Motor neuron (in vitro differentiated cells): ENCODE measurements around the gene CENPO. TPM values are rescaled to one million over a fixed set of nuclear protein-coding genes. Genes with fewer than 3 reads are reported as not detected.

Source experiments
- ATAC-seq, 8 experiments: fragments of 200-7000 bp; cut with Tn5 transposase; replicated peaks in 6 of 8; 2 replicates each; pipeline ENCODE4 v1.8.0; 2021; ENCODE audit warnings: mild to moderate bottlenecking in 8 of 8, moderate library complexity in 8 of 8
- H3K27ac ChIP-seq, 2 donors: fragments of 250-450 bp; sonication (Bioruptor Pico); 2 replicates each; pipeline ENCODE4 v1.9.0; 2021; ENCODE audit warnings: antibody characterized with exemption in 2 of 2, mild to moderate bottlenecking in 2 of 2, moderate library complexity in 1 of 2
- H3K4me1 ChIP-seq, 2 donors: fragments of 250-450 bp; sonication (Bioruptor Pico); replicated peaks in 1 of 2; 2 replicates each; pipeline ENCODE4 v1.6.1; 2021; ENCODE audit warnings: antibody characterized with exemption in 2 of 2, mild to moderate bottlenecking in 2 of 2, moderate library complexity in 1 of 2
- H3K4me3 ChIP-seq, 5 donors: fragments of 250-450 bp; sonication (Bioruptor Pico); 2 replicates each; pipeline ENCODE4 v1.9.0; 2021; ENCODE audit warnings: antibody characterized with exemption in 5 of 5, mild to moderate bottlenecking in 5 of 5, moderate library complexity in 4 of 5
- WGBS, 10 experiments: fragments of 450-650 bp; shearing (Covaris generic); methylation state at CpG; one replicate each; pipeline ENCODE4 v1.0.0; 2022; 5-methylcytosine and 5-hydroxymethylcytosine counted together
- in situ Hi-C, 9 experiments: fragments of 400-800 bp; cut with MboI; loops; one replicate each; pipeline ENCODE4 v1.15.0; 2021; ENCODE audit warnings: low sequenced_read_pairs in 9 of 9, low pct_unique_long_range_greater_than_20kb in 2 of 9; ENCODE audit not compliant: unreplicated experiment in 9 of 9
- total RNA-seq, 8 experiments: library from RNA; unstranded; fragments of 300-600 nt; gene quantifications; 2 replicates each; pipeline versions ENCODE4 v1.2.3 to v1.2.4, GENCODE V29; 2022

Gene CENPO
- total RNA-seq, 8 experiments from 2014 or later = 4.8 to 35.0 (median 6.7) TPM

GRCh38 chr2:24819442-24820174, 26.4 kb downstream of the CENPO start:
- H3K27ac ChIP-seq = no peak overlapping the region
- ATAC-seq = no peak
- in situ Hi-C loops = loop anchor here in 5 of 9 experiments (10.0 to 25.0 kb wide), 2 partner anchors 405 to 407 kb away; no protein-coding TSS in a partner anchor
- H3K4me1 ChIP-seq = peaks cover 5 to 21% of the 10 kb centered on the region in 2 donors
- 90 to 100% (median 97%) methylated on average over 1 to 6 of the region's 21 CpGs; no CpG with 5 or more reads in 3 of the 10 experiments for WGBS, 10 experiments
- H3K4me3 ChIP-seq = no peak overlapping the region

GRCh38 chr2:24820175-24820513, 26.9 kb downstream of the CENPO start:
- no peak overlapping the region for H3K27ac ChIP-seq
- in situ Hi-C loops = loop anchor here in 5 of 9 experiments (10.0 to 25.0 kb wide), 2 partner anchors 405 to 408 kb away; no protein-coding TSS in a partner anchor
- 93 to 100% methylated on average over 2 of the region's 7 CpGs; no CpG with 5 or more reads in 8 of the 10 experiments for WGBS, 10 experiments

GRCh38 chr2:24820598-24821432, 27.6 kb downstream of the CENPO start:
- Histone ChIP-seq H3K27ac (no peak overlapping the region), H3K4me1 (peaks cover 5 to 18% of the 10 kb centered on the region in 2 donors), H3K4me3 (no peak overlapping the region)
- in situ Hi-C loops = loop anchor here in 5 of 9 experiments (10.0 to 25.0 kb wide), 2 partner anchors 406 to 409 kb away; no protein-coding TSS in a partner anchor
- WGBS, 10 experiments = 60 to 100% (median 94%) methylated on average over 1 to 8 of the region's 17 CpGs; no CpG with 5 or more reads in 1 of the 10 experiments
- no peak for ATAC-seq

More at GRCh38 chr2:24820175-24820513, 26.9 kb downstream of the CENPO start:
- no peak for ATAC-seq
- peaks cover 5 to 18% of the 10 kb centered on the region in 2 donors for H3K4me1 ChIP-seq
- H3K4me3 ChIP-seq = no peak overlapping the region

GRCh38 chr2:24821433-24821891, 28.2 kb downstream of the CENPO start:
- no peak overlapping the region for H3K27ac ChIP-seq
- H3K4me1 ChIP-seq = peaks cover 5 to 16% of the 10 kb centered on the region in 2 donors
- ATAC-seq = no peak
- no peak overlapping the region for H3K4me3 ChIP-seq
- in situ Hi-C loops = loop anchor here in 5 of 9 experiments (10.0 to 25.0 kb wide), 2 partner anchors 407 to 409 kb away; no protein-coding TSS in a partner anchor
- WGBS, 10 experiments = 79 to 93% (median 88%) methylated on average over 2 to 10 of the region's 15 CpGs; no CpG with 5 or more reads in 4 of the 10 experiments

GRCh38 chr2:24822049-24822706, 29.0 kb downstream of the CENPO start:
- ATAC-seq = peak in 5 of 8 experiments; percentile 40 to 69 (median 61)
- peaks cover 5 to 9% of the 10 kb centered on the region in 2 donors for H3K4me1 ChIP-seq
- no peak overlapping the region for H3K27ac ChIP-seq
- no peak overlapping the region for H3K4me3 ChIP-seq
- WGBS, 10 experiments = 10 to 93% (median 50%) methylated on average over 1 to 6 of the region's 7 CpGs; no CpG with 5 or more reads in 3 of the 10 experiments
- in situ Hi-C loops = loop anchor here in 5 of 9 experiments (10.0 to 25.0 kb wide), 2 partner anchors 407 to 410 kb away; no protein-coding TSS in a partner anchor

- Histone ChIP-seq H3K27ac (no peak overlapping the region), H3K4me1 (peaks cover 5 to 9% of the 10 kb centered on the region in 2 donors), H3K4me3 (no peak overlapping the region)
- 83 to 100% (median 98%) methylated on average over 4 to 13 of the region's 14 CpGs; no CpG with 5 or more reads in 5 of the 10 experiments for WGBS, 10 experiments
- ATAC-seq = no peak
- in situ Hi-C loops = loop anchor here in 5 of 9 experiments (10.0 to 25.0 kb wide), 2 partner anchors 409 to 412 kb away; no protein-coding TSS in a partner anchor
Measured at GRCh38 chr2:24824071-24824588, 30.9 kb downstream of the CENPO start.

GRCh38 chr2:24824966-24825882, 32.0 kb downstream of the CENPO start:
- WGBS, 10 experiments = 91 to 100% (median 98%) methylated on average over 1 to 11 of the region's 16 CpGs; no CpG with 5 or more reads in 3 of the 10 experiments
- no peak overlapping the region for H3K4me3 ChIP-seq
- H3K4me1 ChIP-seq = peaks cover 5 to 9% of the 10 kb centered on the region in 2 donors
- in situ Hi-C loops = loop anchor here in 7 of 9 experiments (10.0 to 25.0 kb wide), 2 partner anchors 410 to 413 kb away; no protein-coding TSS in a partner anchor
- H3K27ac ChIP-seq = no peak overlapping the region
- ATAC-seq = no peak

GRCh38 chr2:24825883-24826772, 32.9 kb downstream of the CENPO start:
- peaks cover 5 to 9% of the 10 kb centered on the region in 2 donors for H3K4me1 ChIP-seq
- 83 to 90% (median 89%) methylated on average over 1 to 3 of the region's 14 CpGs; no CpG with 5 or more reads in 7 of the 10 experiments for WGBS, 10 experiments
- H3K4me3 ChIP-seq = no peak overlapping the region
- H3K27ac ChIP-seq = no peak overlapping the region
- peak in 2 of 8 experiments; percentile 13 to 23 for ATAC-seq
- in situ Hi-C loops = loop anchor here in 3 of 9 experiments (10.0 to 25.0 kb wide), 2 partner anchors 411 to 414 kb away; no protein-coding TSS in a partner anchor

- Histone ChIP-seq H3K4me1 (peaks cover 5 to 12% of the 10 kb centered on the region in 2 donors), H3K4me3 (no peak overlapping the region), H3K27ac (no peak overlapping the region)
- 54 to 100% (median 80%) methylated on average over 1 to 3 of the region's 5 CpGs; no CpG with 5 or more reads in 3 of the 10 experiments for WGBS, 10 experiments
- in situ Hi-C loops = loop anchor here in 3 of 9 experiments (10.0 to 25.0 kb wide), 2 partner anchors 412 to 414 kb away; no protein-coding TSS in a partner anchor
- no peak for ATAC-seq
Measured at GRCh38 chr2:24826773-24827145, 33.5 kb downstream of the CENPO start.
